ENCODE results near the gene CACNA1G.

- TF ChIP-seq, protein P1, sequence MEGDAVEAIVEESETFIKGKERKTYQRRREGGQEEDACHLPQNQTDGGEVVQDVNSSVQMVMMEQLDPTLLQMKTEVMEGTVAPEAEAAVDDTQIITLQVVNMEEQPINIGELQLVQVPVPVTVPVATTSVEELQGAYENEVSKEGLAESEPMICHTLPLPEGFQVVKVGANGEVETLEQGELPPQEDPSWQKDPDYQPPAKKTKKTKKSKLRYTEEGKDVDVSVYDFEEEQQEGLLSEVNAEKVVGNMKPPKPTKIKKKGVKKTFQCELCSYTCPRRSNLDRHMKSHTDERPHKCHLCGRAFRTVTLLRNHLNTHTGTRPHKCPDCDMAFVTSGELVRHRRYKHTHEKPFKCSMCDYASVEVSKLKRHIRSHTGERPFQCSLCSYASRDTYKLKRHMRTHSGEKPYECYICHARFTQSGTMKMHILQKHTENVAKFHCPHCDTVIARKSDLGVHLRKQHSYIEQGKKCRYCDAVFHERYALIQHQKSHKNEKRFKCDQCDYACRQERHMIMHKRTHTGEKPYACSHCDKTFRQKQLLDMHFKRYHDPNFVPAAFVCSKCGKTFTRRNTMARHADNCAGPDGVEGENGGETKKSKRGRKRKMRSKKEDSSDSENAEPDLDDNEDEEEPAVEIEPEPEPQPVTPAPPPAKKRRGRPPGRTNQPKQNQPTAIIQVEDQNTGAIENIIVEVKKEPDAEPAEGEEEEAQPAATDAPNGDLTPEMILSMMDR (IDR thresholded peaks at IDR 0.05; ENCODE audit: insufficient read depth, low read depth, low read length) = no peak
- no peak for TF ChIP-seq EZH2 (IDR thresholded peaks at IDR 0.05; ENCODE audit: insufficient read depth, low read length)
Measured at GRCh38 chr17:50546701-50547034, 13.8 kb upstream of the CACNA1G start.
